NOMO-1 treated with DMSO at 0.1 percent for 48 hours (cell line): Measurements from ENCODE around the gene ANKLE1.
A peak's percentile ranks its signal among the peaks of the same experiment; 100 is the strongest.

Experiments
- DNase-seq: peaks from one replicate; lab custom pipeline; 2025; ENCODE audit not compliant: unreplicated experiment; lab: John Stamatoyannopoulos, UW

The ANKLE1 gene

GRCh38 chr19:17305517-17306284, 24.0 kb downstream of the ANKLE1 start, which contains the start of gene MRPL34:
Gene MRPL34, plus strand, starts transcription at chr19:17305872. Its CDS starts 21 bp downstream, at chr19:17305893.
- DNase-seq = peak; percentile 100

- no peak for DNase-seq
Measured at GRCh38 chr19:17306285-17306714, 24.6 kb downstream of the ANKLE1 start.

- no peak for DNase-seq
Measured at GRCh38 chr19:17307876-17308377, 26.2 kb downstream of the ANKLE1 start.

- DNase-seq = peak; percentile 100
Measured at GRCh38 chr19:17309198-17309964, 27.7 kb downstream of the ANKLE1 start, which contains the start of gene DDA1. Gene DDA1, plus strand, starts transcription at chr19:17309563. Its CDS starts 92 bp downstream, at chr19:17309655.

- DNase-seq = no peak
Measured at GRCh38 chr19:17309965-17310461, 28.3 kb downstream of the ANKLE1 start.

- DNase-seq = no peak
Measured at GRCh38 chr19:17311455-17312188, 29.9 kb downstream of the ANKLE1 start.

- no peak for DNase-seq
Measured at GRCh38 chr19:17312189-17313113, 30.8 kb downstream of the ANKLE1 start.

GRCh38 chr19:17314007-17314593, 32.4 kb downstream of the ANKLE1 start:
- no peak for DNase-seq

GRCh38 chr19:17318966-17319365, 37.3 kb downstream of the ANKLE1 start:
- DNase-seq = no peak

GRCh38 chr19:17319473-17320238, 38.0 kb downstream of the ANKLE1 start:
- DNase-seq = no peak

GRCh38 chr19:17320435-17320834, 38.7 kb downstream of the ANKLE1 start:
- DNase-seq = no peak

- DNase-seq = no peak
Measured at GRCh38 chr19:17321655-17322489, 40.2 kb downstream of the ANKLE1 start.

GRCh38 chr19:17322854-17323253, 41.2 kb downstream of the ANKLE1 start:
- DNase-seq = no peak

- no peak for DNase-seq
Measured at GRCh38 chr19:17323300-17323963, 41.7 kb downstream of the ANKLE1 start.

- DNase-seq = no peak
Measured at GRCh38 chr19:17323964-17324332, 42.2 kb downstream of the ANKLE1 start.

- DNase-seq = no peak
Measured at GRCh38 chr19:17324357-17325114, 42.8 kb downstream of the ANKLE1 start.

GRCh38 chr19:17325133-17325532, 43.4 kb downstream of the ANKLE1 start:
- no peak for DNase-seq
